SH-SY5Y (cell line): ENCODE data around the gene LRRC8C.

Experiments
- GATA2 ChIP-seq: IDR thresholded peaks from 2 replicates; pipeline ENCODE4 v1.6.1; 2011; ENCODE audit warnings: mild to moderate bottlenecking, low read depth, low read length
- GATA3 ChIP-seq: IDR thresholded peaks from 2 replicates; pipeline ENCODE4 v1.6.1; 2011; ENCODE audit warnings: low read depth, mild to moderate bottlenecking, low read length, moderate library complexity

- no peak for TF ChIP-seq GATA3
- no peak for TF ChIP-seq GATA2
Observed at GRCh38 chr1:89611721-89612120, 21.2 kb upstream of the LRRC8C start.
